H54 (cell line): ENCODE results near the gene DNAJC30.
"Not testable (repeated sequence)": the region's sequence is repeated elsewhere in the genome, so short reads cannot be mapped to it uniquely, and the experiment has no call there.

Experiments
- DNase-seq: peaks from one replicate; pipeline ENCODE4 v3.0.0; 2011; ENCODE audit warnings: low spot score, mixed read lengths; ENCODE audit not compliant: insufficient read length
- FAIRE-seq: peaks from 3 replicates; lab custom pipeline; 2011; peaks lifted over from hg19 to GRCh38; lab: Jason Lieb, UNC
- POLR2A ChIP-seq: IDR thresholded peaks from 2 replicates; pipeline ENCODE4 v1.6.1; 2011; ENCODE audit warnings: low read depth, mild to moderate bottlenecking, low read length

The DNAJC30 gene

DNA sequence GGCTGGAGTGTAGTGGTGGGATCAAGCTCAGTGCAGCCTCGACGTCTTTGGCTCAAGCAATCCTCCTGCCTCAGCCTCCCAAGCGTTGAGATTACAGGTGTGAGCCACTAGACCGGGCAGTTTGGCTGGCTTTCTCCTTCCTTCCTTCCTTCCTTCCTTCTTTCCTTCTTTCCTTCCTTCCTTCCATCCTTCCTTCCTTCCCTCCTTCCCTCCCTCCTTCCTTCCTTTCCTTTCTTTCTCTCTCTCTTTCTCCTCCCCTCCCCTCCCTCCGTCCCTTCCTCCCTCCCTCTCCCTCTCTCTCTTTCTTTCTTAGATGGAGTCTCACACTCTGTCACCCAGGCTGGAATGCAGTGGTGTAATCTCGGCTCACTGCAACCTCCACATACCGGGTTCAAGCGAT, 23.3 kb downstream of the DNAJC30 start:
- TF ChIP-seq POLR2A = no peak
- FAIRE-seq (no peak), DNase-seq (no peak)

GRCh38 chr7:73655309-73655708, 27.9 kb downstream of the DNAJC30 start:
- not testable (repeated sequence) for DNase-seq, FAIRE-seq

DNA sequence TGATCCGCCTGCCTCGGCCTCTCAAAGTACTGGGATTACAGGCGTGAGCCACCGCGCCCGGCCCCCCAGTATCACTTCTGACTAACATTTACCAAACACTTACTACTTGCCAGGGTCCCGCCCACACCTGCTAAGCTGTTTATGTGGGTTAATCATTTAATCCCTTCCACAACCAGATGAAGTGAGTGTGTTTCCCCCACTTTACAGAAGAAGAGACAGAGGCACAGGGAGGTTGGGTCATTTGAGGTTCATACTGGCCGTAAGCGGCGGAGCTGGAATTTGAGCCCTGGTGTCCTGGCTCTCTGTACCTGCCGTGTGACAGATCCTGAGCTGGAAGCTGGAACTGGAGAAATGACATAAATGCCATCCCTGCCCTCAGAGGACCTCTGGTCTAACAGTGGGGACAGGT, 30.7 kb downstream of the DNAJC30 start:
- no peak for FAIRE-seq
- no peak for TF ChIP-seq POLR2A
- DNase-seq = no peak

- FAIRE-seq (no peak), DNase-seq (no peak)
- TF ChIP-seq POLR2A = no peak
Observed at GRCh38 chr7:73650524-73650923, 32.7 kb downstream of the DNAJC30 start.

- no peak for TF ChIP-seq POLR2A
- no peak for FAIRE-seq
- DNase-seq = no peak
Observed at GRCh38 chr7:73649576-73649975, 33.7 kb downstream of the DNAJC30 start.

DNA sequence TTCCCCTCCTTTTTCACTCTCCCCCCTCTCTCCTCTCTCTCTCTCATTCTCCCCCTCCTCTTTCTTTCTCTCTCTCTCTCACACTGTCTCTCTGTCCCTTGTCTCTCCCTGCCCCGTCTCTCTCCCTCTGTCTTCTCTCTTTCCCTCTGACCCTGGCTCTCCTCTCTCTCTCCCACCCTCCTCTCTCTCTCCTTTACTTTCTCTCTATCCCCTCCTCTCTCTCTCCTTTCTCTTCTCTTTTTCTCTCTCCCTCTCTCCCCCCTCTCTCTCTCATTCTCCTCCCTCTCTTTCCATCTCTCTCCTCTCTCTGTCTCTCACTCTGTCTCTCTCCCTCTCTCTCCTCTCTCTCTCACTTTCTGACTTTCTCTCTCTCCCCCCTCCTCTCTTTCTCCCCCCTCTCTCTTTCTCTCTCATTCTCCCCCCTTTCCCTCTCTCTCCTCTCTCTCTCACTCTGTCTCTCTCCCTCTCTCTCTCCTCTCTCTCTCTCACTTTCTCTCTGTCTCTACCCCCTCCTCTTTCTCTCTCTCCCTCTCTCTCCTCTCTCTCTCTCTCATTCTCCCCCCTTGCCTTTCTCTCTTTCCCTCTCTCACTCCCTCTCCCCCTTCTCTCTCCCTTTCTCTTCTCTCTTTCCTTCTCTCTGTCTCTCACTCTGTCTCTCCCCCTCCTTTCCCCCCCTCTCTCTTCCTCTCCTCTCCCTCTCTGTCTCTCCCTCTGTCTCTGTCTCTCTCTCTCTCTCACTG, 34.5 kb downstream of the DNAJC30 start:
- DNase-seq (no peak), FAIRE-seq (no peak)
- TF ChIP-seq POLR2A = no peak

DNA sequence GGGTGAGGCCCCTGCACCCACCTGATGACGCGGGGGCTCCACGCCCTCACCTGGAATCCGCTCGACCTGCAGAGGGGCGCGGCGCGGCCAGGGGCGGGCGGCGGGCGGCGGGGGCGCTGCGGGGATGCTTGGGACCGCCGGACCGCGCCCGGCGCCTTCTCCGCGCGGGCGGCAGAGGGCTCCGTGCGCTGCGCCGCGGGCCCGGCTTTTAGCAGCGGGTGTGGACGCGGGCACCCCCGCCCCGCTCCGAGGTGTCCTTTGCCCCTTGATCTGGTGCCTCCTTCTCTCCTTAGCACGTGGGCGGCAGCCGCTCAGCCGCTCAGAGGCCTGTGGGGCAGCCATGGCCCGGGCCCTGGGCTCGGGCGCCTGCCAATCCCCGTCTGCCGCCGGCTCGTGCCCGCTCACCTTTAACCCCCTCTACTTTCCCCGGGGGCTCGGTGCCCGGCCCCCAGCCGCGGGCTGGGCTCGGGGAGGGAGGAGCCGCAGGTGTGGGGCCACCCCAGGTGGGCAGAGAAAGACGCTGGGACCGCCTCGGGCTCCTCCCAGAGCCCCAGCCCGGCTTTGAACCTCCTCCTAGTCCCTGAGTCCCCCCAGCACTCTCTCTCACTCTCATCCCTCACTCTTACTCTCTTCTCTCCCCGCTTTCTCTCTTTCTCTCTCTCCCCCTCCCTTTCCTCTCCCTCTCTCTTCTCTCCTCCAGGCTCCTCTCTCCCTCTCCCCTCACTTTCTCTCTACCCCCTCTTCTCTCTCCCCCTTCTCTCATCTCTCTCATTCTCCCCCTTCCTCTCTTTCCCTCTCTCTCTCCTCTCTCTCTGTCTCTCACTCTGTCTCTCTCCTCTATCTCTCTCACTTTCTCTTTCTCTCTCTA, 35.3 kb downstream of the DNAJC30 start:
- no peak for DNase-seq
- no peak for FAIRE-seq
- TF ChIP-seq POLR2A = no peak

DNA sequence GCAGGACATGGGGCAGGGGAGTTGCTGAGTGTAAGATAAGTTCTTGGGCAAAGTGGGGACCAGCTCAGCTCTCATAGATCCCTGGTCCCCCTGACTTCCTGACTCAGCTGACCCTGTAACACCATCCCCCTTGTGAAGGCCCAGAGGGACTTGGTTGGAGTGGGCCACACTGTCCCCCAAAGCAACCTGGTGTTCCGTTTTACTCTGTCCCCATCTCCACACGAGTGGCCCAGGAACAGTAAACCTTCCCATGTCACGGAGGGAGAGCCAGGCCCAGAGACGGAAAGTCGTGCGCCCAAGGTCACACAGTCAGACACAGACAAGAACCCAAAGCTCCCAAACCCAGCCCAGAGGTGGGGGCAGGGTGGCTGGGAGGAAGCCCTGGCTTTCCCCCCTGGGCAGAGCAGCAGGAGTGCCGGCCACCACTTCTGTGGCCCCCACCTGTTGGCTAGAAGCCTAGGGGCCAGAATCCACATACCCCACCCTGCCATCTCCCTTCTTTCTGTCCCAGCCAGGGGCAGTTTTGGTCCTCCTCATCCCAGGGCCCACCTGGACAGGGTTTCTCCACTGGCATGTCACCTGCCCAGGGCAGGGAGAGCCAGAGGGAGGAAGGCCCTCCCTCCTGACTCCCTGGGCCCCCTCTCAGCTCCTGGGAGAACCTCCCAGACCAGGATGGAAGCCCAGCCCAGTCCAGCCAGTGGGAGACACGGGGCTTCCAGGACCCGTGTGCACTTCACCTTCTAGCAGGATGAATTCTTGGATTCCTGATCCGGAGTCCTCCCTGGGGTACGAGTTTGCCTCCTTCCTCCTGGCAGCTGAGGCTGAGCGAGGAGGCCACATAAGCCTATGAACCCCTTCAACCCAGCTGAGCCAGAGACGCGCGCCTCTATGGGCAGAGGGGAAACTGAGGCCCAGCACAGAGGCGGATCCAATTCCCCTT, 36.2 kb downstream of the DNAJC30 start:
- no peak for FAIRE-seq
- TF ChIP-seq POLR2A = no peak
- no peak for DNase-seq

GRCh38 chr7:73645643-73646174, 37.5 kb downstream of the DNAJC30 start:
- no peak for TF ChIP-seq POLR2A
- FAIRE-seq = no peak
- DNase-seq = no peak

GRCh38 chr7:73644688-73645286, 38.5 kb downstream of the DNAJC30 start:
- DNase-seq (no peak), FAIRE-seq (no peak)
- no peak for TF ChIP-seq POLR2A

DNA sequence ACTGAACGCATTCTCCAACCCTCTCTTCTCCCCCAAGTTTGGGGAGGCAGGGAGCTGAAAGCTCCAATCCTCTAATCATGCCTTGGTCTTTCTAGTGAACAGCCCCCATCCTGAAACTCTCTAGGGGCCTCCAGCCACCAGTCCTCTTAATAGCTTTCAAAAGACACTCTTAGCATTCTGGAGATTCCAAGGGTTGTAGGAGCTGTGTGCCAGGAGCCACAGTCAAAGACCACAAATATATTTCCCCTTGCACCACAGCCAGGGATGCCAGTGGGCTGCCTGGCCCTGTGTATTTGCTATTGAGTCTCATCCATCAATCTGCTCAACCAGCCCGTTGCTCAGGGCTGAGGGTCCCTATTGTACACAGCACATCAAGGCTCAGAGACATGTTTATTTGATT, 40.4 kb downstream of the DNAJC30 start:
- no peak for TF ChIP-seq POLR2A
- no peak for FAIRE-seq
- DNase-seq = no peak

DNA sequence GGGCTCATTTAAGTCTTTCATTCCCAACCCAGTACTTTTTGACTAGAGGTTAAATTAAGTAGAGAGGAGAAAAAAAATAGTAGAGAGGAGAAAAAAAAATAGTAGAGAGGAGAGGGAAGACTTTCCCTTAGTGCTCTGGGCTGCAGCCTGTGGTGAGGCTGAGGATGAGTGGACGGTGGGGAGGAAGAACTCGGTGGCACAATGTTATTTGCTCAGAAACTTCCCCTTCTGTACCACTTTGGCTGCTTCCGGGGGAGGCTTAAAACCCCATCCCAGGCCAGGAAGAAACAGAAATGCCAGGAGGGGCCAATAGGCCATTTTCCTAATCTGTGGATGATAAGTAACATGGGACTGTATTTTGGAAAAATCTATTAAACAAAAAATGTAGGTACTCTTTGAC, 44.3 kb downstream of the DNAJC30 start:
- no peak for TF ChIP-seq POLR2A
- FAIRE-seq = no peak
- no peak for DNase-seq
